Measurements from ENCODE around the gene ATP7B.
"Not testable (repeated sequence)": the region's sequence is repeated elsewhere in the genome, so short reads cannot be mapped to it uniquely, and the experiment has no call there.

ATP7B gene

DNA sequence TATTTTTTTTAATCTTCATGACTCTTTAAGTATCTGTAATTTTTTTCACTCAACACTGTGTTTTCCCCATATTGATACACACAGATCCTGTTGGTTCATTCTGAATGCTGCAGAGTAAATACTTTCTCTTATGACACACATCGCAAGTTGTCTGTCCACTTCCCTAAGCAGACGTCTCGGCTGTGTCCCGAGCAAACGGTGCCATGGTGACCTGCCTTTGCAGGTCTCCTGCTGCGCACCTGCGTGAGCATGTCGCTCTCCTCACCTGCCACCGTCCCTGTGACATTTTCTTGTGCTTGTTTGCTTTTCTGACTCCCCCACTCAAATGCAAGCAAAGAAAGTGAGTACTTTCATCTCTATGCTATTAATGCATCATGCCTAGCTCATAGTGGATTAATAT is 91.7 kb downstream of the ATP7B start:
- no peak for DNase-seq

DNA sequence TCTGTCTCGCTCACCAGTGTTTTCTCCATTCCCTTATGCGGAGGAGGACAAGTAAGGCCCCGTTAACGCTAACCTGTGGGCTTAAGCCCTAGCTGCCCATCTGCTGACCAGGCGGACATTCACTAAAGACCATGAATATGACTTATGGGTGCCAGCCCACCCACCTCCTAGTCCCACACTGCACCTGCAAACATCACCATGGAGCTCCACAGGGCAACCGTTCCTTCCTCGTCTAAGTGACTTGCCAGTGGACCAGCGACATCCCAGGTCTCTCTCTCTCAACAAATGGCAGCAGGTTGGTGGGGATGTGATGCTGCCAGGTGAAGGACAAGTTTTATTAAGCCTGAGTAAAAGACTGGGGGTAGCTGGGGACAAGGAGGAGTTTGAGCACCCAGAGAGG is 94.3 kb downstream of the ATP7B start:
- no peak for DNase-seq

GRCh38 chr13:51916051-51916818 is 95.0 kb downstream of the ATP7B start:
- no peak for DNase-seq

GRCh38 chr13:51914137-51914493 is 97.1 kb downstream of the ATP7B start:
- no peak for DNase-seq

GRCh38 chr13:51913421-51914136 is 97.7 kb downstream of the ATP7B start:
- no peak for DNase-seq

GRCh38 chr13:51912511-51913225 is 98.6 kb downstream of the ATP7B start:
- DNase-seq: no peak

DNA sequence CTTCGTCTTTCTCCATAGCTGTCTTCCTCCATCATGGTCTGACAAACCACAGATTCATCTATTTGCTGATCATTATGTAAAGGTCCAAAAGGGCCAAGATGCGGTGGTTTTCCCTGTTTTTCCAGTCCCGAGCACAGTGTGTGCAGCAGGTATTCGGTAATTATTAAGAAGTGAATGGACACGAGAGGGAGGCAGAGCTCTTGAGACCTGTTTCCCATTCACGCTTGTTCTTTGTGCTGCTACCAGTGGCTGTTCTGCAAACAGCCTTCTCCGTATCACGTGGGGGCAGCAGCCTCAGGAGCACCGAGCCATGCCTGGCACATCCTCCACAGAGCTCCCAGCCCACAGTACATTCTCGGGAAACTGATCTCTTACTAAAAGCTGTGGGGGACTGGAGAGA is 99.2 kb downstream of the ATP7B start:
- DNase-seq: no peak

DNA sequence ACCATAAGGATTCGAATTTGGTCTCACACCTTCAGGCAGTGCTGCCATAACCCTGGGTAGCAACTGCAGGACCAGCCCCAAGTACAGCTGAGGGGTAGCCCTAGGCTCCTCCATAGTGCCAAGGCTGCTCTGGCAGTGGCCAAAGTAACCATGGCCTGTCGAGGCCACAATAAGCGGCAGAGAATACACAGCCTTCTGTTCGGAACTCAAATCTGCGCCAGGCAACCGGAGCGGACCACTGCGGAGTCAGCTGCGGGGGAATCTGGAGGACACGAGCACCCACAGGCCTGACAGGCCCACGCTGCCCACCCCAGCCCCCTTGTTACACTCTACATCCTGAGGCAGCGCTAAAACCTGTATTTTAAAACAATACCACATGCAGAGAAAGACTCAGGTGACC is 100.7 kb downstream of the ATP7B start:
- no peak for DNase-seq

DNA sequence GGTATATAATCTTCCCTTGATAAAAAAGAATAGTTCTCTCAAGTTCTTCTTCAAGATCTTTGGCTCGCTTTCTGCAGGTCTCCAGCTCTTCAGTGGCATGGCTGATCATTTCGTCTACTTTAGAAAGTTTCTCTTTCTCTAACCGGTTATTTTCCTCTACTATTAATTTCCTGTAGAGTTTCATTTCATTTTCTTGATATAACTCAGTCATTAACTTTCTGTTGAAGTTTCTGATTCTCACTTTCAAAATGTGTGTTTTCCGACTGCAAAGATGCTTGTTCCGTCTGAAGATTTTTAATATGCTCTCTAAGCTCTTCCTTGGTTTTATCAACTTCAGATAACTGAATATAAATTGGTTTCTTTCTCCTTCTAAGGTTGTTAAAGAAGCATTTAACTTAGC is 102.0 kb downstream of the ATP7B start:
- not testable (repeated sequence) for DNase-seq

DNA sequence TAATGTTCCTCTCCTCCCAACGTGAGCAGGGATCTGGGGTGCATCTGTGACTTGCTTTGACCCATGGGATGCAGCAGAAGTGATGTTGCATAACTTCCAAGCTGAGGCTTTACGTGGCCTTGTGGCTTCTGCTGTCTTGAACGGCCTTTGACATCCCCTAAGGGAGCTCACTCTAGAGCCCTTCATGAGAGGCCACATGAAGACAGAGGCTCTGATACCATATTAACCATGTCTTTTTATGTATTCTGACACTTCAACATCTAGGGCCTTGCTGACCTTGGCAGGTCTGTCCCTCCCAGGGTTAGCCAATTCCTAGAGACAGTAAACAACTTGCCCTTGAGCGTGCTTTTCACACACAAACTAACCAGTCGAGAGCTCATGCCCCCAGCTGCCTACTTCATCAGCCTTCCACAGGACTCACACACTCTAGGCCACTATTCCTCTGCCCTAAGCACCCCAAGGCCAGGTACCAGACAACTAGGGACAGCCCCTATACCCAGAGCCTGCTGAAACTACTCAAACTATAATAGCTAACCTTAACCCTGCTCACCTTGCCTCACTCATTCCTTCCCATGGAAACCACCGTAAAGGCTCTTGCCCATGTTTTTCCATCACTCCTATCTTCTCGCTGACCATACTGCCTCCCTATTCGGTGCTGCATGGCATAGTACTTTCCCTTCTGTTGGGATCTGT is 104.1 kb downstream of the ATP7B start:
- no peak for DNase-seq

- no peak for DNase-seq
These were observed 104.7 kb downstream of the ATP7B start for GRCh38 chr13:51906581-51906980.

DNA sequence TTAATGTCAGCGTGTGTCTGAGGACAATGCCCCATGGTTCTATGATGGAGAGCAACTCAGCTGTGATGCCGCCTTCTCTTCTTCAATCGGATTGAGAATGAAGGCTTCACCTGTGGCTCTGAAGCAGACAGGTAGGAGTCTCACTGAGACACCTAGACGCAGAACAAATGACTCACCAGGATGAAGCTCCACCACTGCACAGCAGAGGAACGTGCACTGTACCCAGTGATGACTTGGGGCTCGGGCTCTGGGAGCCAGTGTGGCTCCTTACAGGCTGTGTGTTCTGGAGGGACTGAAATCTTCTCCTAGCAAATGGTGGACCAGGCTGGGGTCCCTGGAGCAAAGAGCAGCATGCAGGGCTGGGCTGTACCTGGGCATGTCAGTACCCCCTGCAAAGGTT is 105.5 kb downstream of the ATP7B start:
- no peak for DNase-seq

GRCh38 chr13:51902776-51903175 is 108.5 kb downstream of the ATP7B start:
- no peak for DNase-seq

- no peak for DNase-seq
These were observed 110.8 kb downstream of the ATP7B start for GRCh38 chr13:51900471-51900870.

DNA sequence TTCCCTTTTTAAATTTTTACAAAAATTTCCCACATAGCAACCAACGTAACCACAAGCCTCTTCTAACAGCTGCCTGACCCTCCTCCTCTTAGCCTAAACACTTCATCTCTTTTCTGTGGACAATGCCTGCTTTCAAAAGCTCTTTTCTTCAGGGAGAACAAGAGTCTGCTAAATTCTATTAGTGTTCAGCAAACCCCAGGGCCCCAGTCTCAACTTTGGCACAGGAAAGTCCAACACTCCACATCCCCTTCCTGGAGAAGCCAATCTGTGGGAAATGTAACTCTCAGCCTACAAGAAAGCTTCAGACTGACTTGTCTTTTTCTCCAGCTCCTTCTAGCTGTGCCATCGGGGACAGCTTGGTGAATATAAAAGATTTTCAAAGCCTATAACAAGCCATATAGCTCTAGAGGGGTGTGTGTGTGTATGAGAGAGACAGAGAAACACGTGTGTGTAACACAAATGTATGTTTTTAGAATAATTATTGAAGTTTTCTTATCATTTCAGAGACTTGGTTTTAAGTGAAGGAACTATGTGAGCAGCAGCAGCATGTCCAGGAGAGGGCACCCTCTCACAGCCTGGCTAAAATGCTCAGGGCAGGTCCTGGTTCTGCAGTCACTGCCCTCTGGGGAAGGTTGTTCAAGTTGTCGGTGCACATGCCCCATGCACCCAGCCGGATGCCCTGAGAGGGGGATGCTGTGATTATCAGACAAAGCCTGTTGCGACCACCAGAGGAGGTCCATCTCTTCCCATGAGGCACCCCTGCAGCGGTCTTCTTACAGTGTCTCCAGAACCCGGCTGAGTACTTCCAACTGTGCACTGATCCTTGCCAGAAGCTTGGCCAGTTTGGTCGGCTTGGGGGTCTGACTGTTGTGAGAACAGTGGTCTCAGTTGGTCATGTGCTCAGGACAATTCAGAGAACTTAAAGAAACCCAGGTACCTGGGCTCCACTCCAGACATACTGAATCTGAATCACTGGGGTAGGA is 115.1 kb downstream of the ATP7B start:
- DNase-seq: peak; percentile 59 to 68

DNA sequence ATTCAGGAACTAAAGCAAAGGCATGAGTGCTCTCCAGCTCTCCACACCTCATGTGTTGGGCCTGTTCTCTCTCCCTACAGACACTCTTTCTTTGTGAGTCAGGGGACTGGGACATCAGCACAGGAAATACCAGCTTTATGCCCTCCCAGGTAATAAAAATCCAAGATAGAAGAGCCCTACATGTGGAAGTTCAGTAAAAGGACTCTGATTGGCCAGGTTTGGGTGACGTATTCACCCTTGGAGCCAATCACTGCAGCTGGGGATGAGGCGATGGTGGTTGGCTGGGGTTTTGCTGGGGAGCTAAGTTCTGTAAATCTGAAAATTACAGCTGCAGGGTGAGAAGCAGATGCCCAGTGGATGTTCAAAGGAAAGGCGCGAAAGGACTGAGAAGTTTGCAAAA is 117.0 kb downstream of the ATP7B start:
- DNase-seq: no peak

GRCh38 chr13:51892657-51893056 is 118.6 kb downstream of the ATP7B start:
- DNase-seq: no peak

DNA sequence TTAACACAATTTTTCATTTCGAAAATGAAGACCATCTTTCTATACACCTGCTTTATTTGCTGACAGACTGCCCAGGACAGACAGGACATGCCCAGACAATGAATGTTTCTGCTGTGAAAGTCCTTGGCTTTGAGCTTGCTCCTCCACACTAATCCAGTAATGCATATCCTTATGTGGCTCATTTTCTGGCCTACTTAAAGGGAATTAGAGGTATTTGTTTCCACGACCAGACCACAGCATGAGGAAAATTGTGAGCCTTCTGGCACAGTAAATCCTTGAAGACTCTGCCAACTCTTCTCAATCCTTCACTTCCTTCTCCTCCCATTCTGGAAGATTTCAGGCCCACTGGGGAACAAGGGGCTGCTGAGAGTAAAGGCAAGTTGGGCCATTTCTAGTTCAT is 123.8 kb downstream of the ATP7B start:
- no peak for DNase-seq

DNA sequence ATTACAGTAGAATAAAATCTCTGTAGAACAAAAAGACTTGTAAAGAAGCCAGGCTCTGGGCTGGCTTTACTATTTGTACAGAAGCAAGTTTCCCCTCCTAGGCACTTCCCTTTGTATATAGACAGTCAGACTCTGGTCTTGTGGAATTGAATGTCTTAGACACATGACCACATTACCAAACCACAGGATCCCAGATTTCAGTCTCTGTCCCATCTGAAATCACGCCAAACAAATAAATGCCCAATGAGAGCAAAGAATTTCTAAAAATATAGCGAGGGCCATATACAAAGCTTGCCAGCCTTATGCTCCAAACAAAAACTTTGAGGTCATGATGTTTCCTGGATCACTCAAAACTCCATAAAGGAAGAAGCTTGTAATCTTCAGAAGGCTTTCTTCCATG is 125.6 kb downstream of the ATP7B start:
- no peak for DNase-seq

DNA sequence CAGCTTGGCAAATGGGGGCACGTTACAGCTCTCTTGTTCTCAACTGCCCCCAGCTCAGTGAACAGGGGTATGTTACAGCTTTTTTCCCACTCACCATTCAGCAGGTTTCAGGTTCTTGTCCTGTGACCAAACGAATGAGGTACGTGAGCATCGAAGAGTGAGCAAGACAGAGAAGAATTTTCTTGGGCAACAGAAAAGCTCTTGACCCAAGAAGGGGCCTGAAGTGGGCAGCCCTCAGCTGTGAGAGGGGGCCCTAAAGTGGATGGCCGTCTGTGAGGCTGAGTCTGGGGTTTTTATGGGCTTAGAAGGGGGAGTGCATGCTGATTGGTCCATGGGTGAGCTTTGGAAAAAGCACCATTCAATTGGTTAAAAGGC is 128.0 kb downstream of the ATP7B start:
- no peak for DNase-seq

Measured in activated CD4-positive, alpha-beta T cell treated with anti-CD3 and anti-CD28 coated beads, Interleukin-2, amount 50 U/mL, for 48 hours (primary cell).